K562 (cell line): ENCODE results near the gene SLC9A1. TPM values are rescaled to one million over a fixed set of nuclear protein-coding genes. Genes with fewer than 3 reads are reported as not detected.

Experiments used
- ATF1 ChIP-seq, 2 experiments: fragments of 450-650 bp in 1 of 2; IDR thresholded peaks; 2 replicates each; pipeline ENCODE4 v1.6.1; 2016; ENCODE audit warnings: missing compliant biosample characterization in 1 of 2, missing genetic modification characterization in 1 of 2
- CCNT2 ChIP-seq: IDR thresholded peaks from 2 replicates; pipeline ENCODE4 v1.6.1; 2011; ENCODE audit warnings: borderline replicate concordance, low read depth, mild to moderate bottlenecking, moderate library complexity, mixed read lengths, low read length; ENCODE audit not compliant: insufficient read length; ENCODE audit errors: extremely low read depth
- GTF2E2 ChIP-seq: fragments of 200-800 bp; sonication (Bioruptor generic); IDR thresholded peaks from 2 replicates; pipeline ENCODE4 v1.6.1; 2016; ENCODE audit warnings: missing genetic modification characterization, missing compliant biosample characterization
- LARP7 ChIP-seq: fragments of 450-650 bp; IDR thresholded peaks from 2 replicates; pipeline ENCODE4 v1.6.1; 2016
- MAFK ChIP-seq: IDR thresholded peaks from 2 replicates; pipeline ENCODE4 v1.6.1; 2011; ENCODE audit warnings: low read length, improper control_type of control experiment
- NBN ChIP-seq: fragments of 450-650 bp; IDR thresholded peaks from 2 replicates; pipeline ENCODE4 v1.6.1; 2016; ENCODE audit warnings: low read depth, mild to moderate bottlenecking
- NFYB ChIP-seq: IDR thresholded peaks from 2 replicates; pipeline ENCODE4 v1.6.1; 2011; ENCODE audit warnings: mild to moderate bottlenecking, moderate library complexity; ENCODE audit not compliant: insufficient read length; ENCODE audit errors: extremely low read depth
- PTBP1 ChIP-seq: fragments of 200-400 bp; formaldehyde crosslinking; IDR thresholded peaks from 2 replicates; pipeline ENCODE4 v1.6.1; 2017; ENCODE audit warnings: low read depth, low read length
- RB1 ChIP-seq: fragments of 450-650 bp; IDR thresholded peaks from 2 replicates; pipeline ENCODE4 v1.6.1; 2017; ENCODE audit warnings: low read depth, mild to moderate bottlenecking
- SAFB ChIP-seq: fragments of 200-400 bp; formaldehyde crosslinking; IDR thresholded peaks from 2 replicates; pipeline ENCODE4 v1.6.1; 2017; ENCODE audit warnings: low read depth, low read length, borderline replicate concordance
- TCF7 ChIP-seq: sonication (generic); IDR thresholded peaks from 2 replicates; pipeline ENCODE4 v1.6.1; 2016; ENCODE audit warnings: antibody characterized with exemption, borderline replicate concordance
- TRIM24 ChIP-seq, 2 experiments: fragments of 450-650 bp; IDR thresholded peaks; 2 replicates each; pipeline ENCODE4 v1.6.1; 2016
- WHSC1 ChIP-seq: IDR thresholded peaks from one replicate; pipeline ENCODE4 v1.6.1; 2012; ENCODE audit warnings: low read length, control low read depth, inconsistent platforms
- polyA plus RNA-seq, 8 experiments: library from polyadenylated mRNA; depleted of rRNA in 4 of 8; stranded (reverse) in 5 of 8; unstranded in 3 of 8; fragments of >200 nt; fragmentation: Nextera tagmentation in 2 of 8; fragmentation: Illumina TruSeq in 1 of 8; extraction: Ambion mirVana in 2 of 8; extraction: Trizol in 1 of 8; gene quantifications; 2 replicates each; pipeline versions ENCODE4 v1.2.1 to v1.2.3, GENCODE V29; 2011 to 2014; ENCODE audit warnings: inconsistent platforms in 1 of 8, missing spikeins in 1 of 8
- total RNA-seq, 7 experiments: library from RNA; depleted of rRNA in 6 of 7; stranded (reverse); fragments of >200 nt in 6 of 7; fragmentation: Illumina TruSeq in 2 of 7; extraction: Trizol in 2 of 7; gene quantifications; 2 replicates each; pipeline versions ENCODE4 v1.2.1 to v1.2.3, GENCODE V29; 2011 to 2021; ENCODE audit warnings: low replicate concordance in 1 of 7
- TF ChIP-seq, protein P1 (sequence below), 2 experiments: fragments of 450-650 bp in 1 of 2; IDR thresholded peaks; 2 replicates each; pipeline ENCODE4 v1.6.1; 2011 to 2017; ENCODE audit warnings: low read depth in 2 of 2, antibody characterized with exemption in 1 of 2, borderline replicate concordance in 1 of 2, low read length in 1 of 2, mild to moderate bottlenecking in 1 of 2, mixed read lengths in 1 of 2; ENCODE audit not compliant: control insufficient read depth in 1 of 2
- TF ChIP-seq, protein P2 (sequence below): fragments of 250-450 bp; sonication (Bioruptor Pico); IDR thresholded peaks from 2 replicates; pipeline ENCODE4 v1.5.0; 2021; ENCODE audit warnings: mild to moderate bottlenecking, moderate library complexity
- TF ChIP-seq, protein P3 (sequence below): fragments of 250-450 bp; sonication (Bioruptor Pico); IDR thresholded peaks from 2 replicates; pipeline ENCODE4 v1.8.0; 2022; ENCODE audit warnings: moderate library complexity, mild to moderate bottlenecking, inconsistent platforms
- TF ChIP-seq, protein P4 (sequence below): fragments of 250-450 bp; sonication (Bioruptor Pico); IDR thresholded peaks from 2 replicates; pipeline ENCODE4 v1.4.0; 2020; ENCODE audit warnings: mild to moderate bottlenecking

SLC9A1 gene
- total and polyA plus RNA-seq, 9 of the 15 experiments (the other 6 are each of a cell fraction or from before 2014, with no cell fraction given), result 0.59 to 14.4 (median 2.0) TPM

DNA sequence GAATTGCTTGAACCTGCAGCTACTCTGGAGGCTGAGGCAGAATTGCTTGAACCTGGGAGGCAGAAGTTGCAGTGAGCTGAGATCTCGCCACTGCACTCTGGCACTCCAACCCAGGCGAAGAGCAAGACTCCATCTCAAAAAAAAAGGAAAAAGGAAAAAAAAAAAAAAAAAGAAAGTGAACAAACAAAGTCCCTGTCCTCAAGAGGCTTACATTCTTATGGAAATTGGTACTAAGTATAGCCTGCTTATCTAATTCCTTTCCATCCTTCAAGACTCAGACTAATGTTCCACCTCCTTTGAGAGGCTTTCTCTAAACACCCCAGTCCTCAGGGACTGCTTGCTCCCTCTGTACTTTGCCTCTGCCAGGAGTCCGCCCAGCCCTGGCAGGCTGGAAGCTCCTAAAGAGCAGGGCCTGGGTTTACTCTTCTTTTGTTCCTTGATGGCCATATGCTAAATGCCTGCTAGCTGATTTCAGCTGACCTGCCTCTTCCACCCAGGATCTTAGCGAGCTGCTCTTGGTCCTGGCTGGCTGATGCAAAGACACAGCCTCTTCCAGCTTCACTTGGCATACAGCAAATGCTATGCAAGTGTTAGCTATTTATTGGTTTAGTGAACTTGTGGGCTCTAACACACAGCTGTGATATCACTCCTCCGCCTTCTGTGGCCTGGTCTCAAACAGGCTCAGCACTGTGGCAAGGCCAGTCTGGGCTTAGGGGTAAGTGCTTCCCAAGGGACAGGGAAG is 9.8 kb downstream of the SLC9A1 start (continued):
- TF ChIP-seq, protein P1, sequence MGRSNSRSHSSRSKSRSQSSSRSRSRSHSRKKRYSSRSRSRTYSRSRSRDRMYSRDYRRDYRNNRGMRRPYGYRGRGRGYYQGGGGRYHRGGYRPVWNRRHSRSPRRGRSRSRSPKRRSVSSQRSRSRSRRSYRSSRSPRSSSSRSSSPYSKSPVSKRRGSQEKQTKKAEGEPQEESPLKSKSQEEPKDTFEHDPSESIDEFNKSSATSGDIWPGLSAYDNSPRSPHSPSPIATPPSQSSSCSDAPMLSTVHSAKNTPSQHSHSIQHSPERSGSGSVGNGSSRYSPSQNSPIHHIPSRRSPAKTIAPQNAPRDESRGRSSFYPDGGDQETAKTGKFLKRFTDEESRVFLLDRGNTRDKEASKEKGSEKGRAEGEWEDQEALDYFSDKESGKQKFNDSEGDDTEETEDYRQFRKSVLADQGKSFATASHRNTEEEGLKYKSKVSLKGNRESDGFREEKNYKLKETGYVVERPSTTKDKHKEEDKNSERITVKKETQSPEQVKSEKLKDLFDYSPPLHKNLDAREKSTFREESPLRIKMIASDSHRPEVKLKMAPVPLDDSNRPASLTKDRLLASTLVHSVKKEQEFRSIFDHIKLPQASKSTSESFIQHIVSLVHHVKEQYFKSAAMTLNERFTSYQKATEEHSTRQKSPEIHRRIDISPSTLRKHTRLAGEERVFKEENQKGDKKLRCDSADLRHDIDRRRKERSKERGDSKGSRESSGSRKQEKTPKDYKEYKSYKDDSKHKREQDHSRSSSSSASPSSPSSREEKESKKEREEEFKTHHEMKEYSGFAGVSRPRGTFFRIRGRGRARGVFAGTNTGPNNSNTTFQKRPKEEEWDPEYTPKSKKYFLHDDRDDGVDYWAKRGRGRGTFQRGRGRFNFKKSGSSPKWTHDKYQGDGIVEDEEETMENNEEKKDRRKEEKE (IDR thresholded peaks at IDR 0.05; ENCODE audit: borderline replicate concordance in 1 of 2, control insufficient read depth in 1 of 2, low read depth in 2 of 2, low read length in 1 of 2), result no peak
- no peak for TF ChIP-seq RB1
- TF ChIP-seq, protein P2, sequence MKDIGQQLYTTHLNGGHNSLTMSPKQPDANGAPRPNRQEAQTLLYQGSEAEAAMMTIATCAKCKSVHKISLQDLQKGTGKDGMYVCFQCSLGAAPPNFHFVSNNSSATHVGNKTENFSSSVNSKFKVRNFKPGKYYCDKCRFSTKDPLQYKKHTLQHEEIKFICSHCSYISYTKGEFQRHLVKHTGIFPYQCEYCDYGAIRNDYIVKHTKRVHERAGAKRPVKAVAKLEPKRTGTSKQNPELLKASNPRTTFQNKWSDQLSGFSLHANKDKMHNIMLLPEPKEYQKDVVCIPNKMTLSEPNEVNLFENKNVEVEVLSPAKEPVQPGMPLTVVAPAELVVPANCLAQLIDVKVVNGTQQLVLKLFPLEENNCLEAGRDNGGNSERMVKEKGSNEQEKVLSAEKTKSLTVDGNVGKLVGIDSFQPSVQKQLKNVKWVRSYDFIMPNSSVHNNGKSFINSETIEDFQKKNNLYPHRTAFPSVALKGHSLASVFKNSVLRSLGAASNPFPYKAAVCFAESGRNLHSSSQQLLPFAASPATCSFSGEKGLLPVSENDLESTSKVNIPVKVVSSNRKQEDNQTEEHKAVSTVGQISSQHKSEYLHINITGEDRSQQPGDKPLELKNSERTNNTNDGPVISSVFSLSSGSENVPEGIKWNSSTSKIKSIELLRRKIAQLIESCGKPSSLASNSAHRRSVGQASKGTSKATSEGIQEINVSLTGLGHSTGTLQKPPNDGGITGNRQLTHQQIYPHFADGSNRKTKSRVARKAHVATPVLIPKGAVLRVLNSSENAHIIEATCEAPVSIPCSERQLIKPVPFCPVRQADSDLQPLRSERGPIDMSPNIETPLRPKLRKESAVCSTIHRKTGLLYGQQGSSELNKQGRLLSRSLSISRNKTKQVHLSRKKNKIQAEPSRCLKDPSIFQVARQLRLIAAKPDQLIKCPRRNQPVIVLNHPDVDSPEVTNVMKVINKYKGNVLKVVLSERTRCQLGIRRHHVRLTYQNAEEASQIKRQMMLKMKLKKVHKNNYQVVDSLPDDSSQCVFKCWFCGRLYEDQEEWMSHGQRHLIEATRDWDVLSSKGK (CRISPR knock-in tag), result no peak
- TF ChIP-seq, protein P3, sequence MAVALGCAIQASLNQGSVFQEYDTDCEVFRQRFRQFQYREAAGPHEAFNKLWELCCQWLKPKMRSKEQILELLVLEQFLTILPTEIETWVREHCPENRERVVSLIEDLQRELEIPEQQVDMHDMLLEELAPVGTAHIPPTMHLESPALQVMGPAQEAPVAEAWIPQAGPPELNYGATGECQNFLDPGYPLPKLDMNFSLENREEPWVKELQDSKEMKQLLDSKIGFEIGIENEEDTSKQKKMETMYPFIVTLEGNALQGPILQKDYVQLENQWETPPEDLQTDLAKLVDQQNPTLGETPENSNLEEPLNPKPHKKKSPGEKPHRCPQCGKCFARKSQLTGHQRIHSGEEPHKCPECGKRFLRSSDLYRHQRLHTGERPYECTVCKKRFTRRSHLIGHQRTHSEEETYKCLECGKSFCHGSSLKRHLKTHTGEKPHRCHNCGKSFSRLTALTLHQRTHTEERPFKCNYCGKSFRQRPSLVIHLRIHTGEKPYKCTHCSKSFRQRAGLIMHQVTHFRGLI, result no peak
- no peak for TF ChIP-seq SAFB
- TF ChIP-seq CCNT2, result no peak
- TF ChIP-seq GTF2E2 (tag), result no peak
- no peak for TF ChIP-seq PTBP1
- TF ChIP-seq, protein P4, sequence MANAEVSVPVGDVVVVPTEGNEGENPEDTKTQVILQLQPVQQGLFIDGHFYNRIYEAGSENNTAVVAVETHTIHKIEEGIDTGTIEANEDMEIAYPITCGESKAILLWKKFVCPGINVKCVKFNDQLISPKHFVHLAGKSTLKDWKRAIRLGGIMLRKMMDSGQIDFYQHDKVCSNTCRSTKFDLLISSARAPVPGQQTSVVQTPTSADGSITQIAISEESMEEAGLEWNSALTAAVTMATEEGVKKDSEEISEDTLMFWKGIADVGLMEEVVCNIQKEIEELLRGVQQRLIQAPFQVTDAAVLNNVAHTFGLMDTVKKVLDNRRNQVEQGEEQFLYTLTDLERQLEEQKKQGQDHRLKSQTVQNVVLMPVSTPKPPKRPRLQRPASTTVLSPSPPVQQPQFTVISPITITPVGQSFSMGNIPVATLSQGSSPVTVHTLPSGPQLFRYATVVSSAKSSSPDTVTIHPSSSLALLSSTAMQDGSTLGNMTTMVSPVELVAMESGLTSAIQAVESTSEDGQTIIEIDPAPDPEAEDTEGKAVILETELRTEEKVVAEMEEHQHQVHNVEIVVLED (CRISPR knock-in tag), result no peak
- TF ChIP-seq TRIM24 (IDR thresholded peaks at IDR 0.05), result peak; percentile 67 to 82; a peak in 3 of 4 replicates
- TF ChIP-seq MAFK, result no peak
- no peak for TF ChIP-seq TCF7
- no peak for TF ChIP-seq WHSC1
- TF ChIP-seq NFYB, result no peak
- TF ChIP-seq NBN, result no peak
- no peak for TF ChIP-seq LARP7
- TF ChIP-seq ATF1 (CRISPR knock-in tag; IDR thresholded peaks at IDR 0.05), result no peak
- no peak for TF ChIP-seq ATF1 (tag; IDR thresholded peaks at IDR 0.05)
